Hematopoietic multipotent progenitor cell treated with erythropoietin and hydrocortisone succinate and interleukin-3 and kit ligand, for 4 days (in vitro differentiated cells): ENCODE measurements around the gene C1orf167.

Experiments used
- DNase-seq: peaks from one replicate; pipeline ENCODE4 v3.0.0-alpha.2; 2015

C1orf167 gene

GRCh38 chr1:11786168-11786567 lies 24.2 kb downstream of the C1orf167 start:
- DNase-seq, result peak; percentile 23

- no peak for DNase-seq
Measured at GRCh38 chr1:11787251-11787803, 25.3 kb downstream of the C1orf167 start.

GRCh38 chr1:11787804-11788436 lies 25.9 kb downstream of the C1orf167 start:
- DNase-seq, result no peak

GRCh38 chr1:11788549-11789053 lies 26.6 kb downstream of the C1orf167 start:
- no peak for DNase-seq

- DNase-seq, result no peak
Measured at GRCh38 chr1:11789126-11790067, 27.4 kb downstream of the C1orf167 start.

GRCh38 chr1:11790101-11790879 lies 28.3 kb downstream of the C1orf167 start:
- DNase-seq, result no peak

GRCh38 chr1:11790880-11791715 lies 29.1 kb downstream of the C1orf167 start:
- peak; percentile 24 for DNase-seq

GRCh38 chr1:11792106-11792505 lies 30.1 kb downstream of the C1orf167 start:
- no peak for DNase-seq

- DNase-seq, result no peak
Measured at GRCh38 chr1:11793819-11794218, 31.8 kb downstream of the C1orf167 start.

- no peak for DNase-seq
Measured at GRCh38 chr1:11794446-11795237, 32.6 kb downstream of the C1orf167 start.

- no peak for DNase-seq
Measured at GRCh38 chr1:11795238-11795890, 33.4 kb downstream of the C1orf167 start.

GRCh38 chr1:11796036-11796828 lies 34.2 kb downstream of the C1orf167 start:
- peak; percentile 54 for DNase-seq

GRCh38 chr1:11797525-11798216 lies 35.7 kb downstream of the C1orf167 start:
- DNase-seq, result peak; percentile 94

GRCh38 chr1:11799099-11799498 lies 37.1 kb downstream of the C1orf167 start:
- no peak for DNase-seq

- no peak for DNase-seq
Measured at GRCh38 chr1:11799896-11800295, 37.9 kb downstream of the C1orf167 start.

- no peak for DNase-seq
Measured at GRCh38 chr1:11800391-11800755, 38.4 kb downstream of the C1orf167 start.

GRCh38 chr1:11800756-11801433 lies 38.9 kb downstream of the C1orf167 start:
- no peak for DNase-seq

GRCh38 chr1:11802616-11802972 lies 40.6 kb downstream of the C1orf167 start:
- DNase-seq, result peak; percentile 70
